Measurements from ENCODE around the gene DRGX. TPM values are rescaled to one million over a fixed set of nuclear protein-coding genes. Genes with fewer than 3 reads are reported as not detected.

DRGX gene
- total and polyA plus RNA-seq, 2 experiments from 2014 or later, result not detected

GRCh38 chr10:49385939-49386922 lies 9.7 kb downstream of the DRGX start:
- peaks cover 35% of the 10 kb centered on the region for H3K27me3 ChIP-seq
- no peak overlapping the region for H2AFZ ChIP-seq
- H3K4me1 ChIP-seq (ENCODE audit: insufficient read depth), result no peaks in the 10 kb centered on the region
- TF ChIP-seq CTCF (IDR thresholded peaks at IDR 0.05; ENCODE audit: poor library complexity) (no peak), EZH2 (IDR thresholded peaks at IDR 0.05; ENCODE audit: borderline replicate concordance) (no peak), EZH2phosphoT487 (IDR thresholded peaks at IDR 0.05; ENCODE audit: low read depth, severe bottlenecking, unreplicated experiment) (no peak)
- WGBS (ENCODE audit: low lambda C conversion rate, missing lambda C conversion rate), result 85% methylated on average over 20 of the region's 22 CpGs
- no peak overlapping the region for H3K4me2 ChIP-seq
- no peaks in the 10 kb centered on the region for H3K9me2 ChIP-seq (replicated peaks; ENCODE audit: insufficient read depth)
- H3K36me3 ChIP-seq (replicated peaks; ENCODE audit: insufficient read depth, low read depth), result no peaks in the 10 kb centered on the region
- H3K27ac ChIP-seq, result no peak overlapping the region
- DNase-seq (ENCODE audit: low spot score), result no peak
- H4K20me1 ChIP-seq (ENCODE audit: insufficient read depth, poor library complexity, severe bottlenecking), result no peaks in the 10 kb centered on the region
- H3K4me3 ChIP-seq, result no peak overlapping the region
- H3K79me2 ChIP-seq, result no peaks in the 10 kb centered on the region
- no peaks in the 10 kb centered on the region for H3K9me3 ChIP-seq (ENCODE audit: low read depth)

GRCh38 chr10:49384268-49384953 lies 11.5 kb downstream of the DRGX start:
- Histone ChIP-seq H3K36me3 (replicated peaks; ENCODE audit: insufficient read depth, low read depth) (no peaks in the 10 kb centered on the region), H3K27me3 (peaks cover 23% of the 10 kb centered on the region), H4K20me1 (ENCODE audit: insufficient read depth, poor library complexity, severe bottlenecking) (no peaks in the 10 kb centered on the region), H3K9me3 (ENCODE audit: low read depth) (no peaks in the 10 kb centered on the region), H3K4me1 (ENCODE audit: insufficient read depth) (no peaks in the 10 kb centered on the region), H3K4me2 (no peak overlapping the region), H3K27ac (no peak overlapping the region), H2AFZ (no peak overlapping the region), H3K79me2 (no peaks in the 10 kb centered on the region), H3K4me3 (no peak overlapping the region), H3K9me2 (replicated peaks; ENCODE audit: insufficient read depth) (no peaks in the 10 kb centered on the region)
- TF ChIP-seq EZH2 (IDR thresholded peaks at IDR 0.05; ENCODE audit: borderline replicate concordance) (no peak), CTCF (IDR thresholded peaks at IDR 0.05; ENCODE audit: poor library complexity) (no peak), EZH2phosphoT487 (IDR thresholded peaks at IDR 0.05; ENCODE audit: low read depth, severe bottlenecking, unreplicated experiment) (no peak)
- 75% methylated on average over 16 of the region's 16 CpGs for WGBS (ENCODE audit: low lambda C conversion rate, missing lambda C conversion rate)
- DNase-seq (ENCODE audit: low spot score), result no peak

GRCh38 chr10:49383853-49384252 lies 12.0 kb downstream of the DRGX start:
- WGBS (ENCODE audit: low lambda C conversion rate, missing lambda C conversion rate), result 77% methylated on average over 4 of the region's 4 CpGs
- Histone ChIP-seq H3K4me1 (ENCODE audit: insufficient read depth) (no peaks in the 10 kb centered on the region), H3K9me3 (ENCODE audit: low read depth) (no peaks in the 10 kb centered on the region), H3K36me3 (replicated peaks; ENCODE audit: insufficient read depth, low read depth) (no peaks in the 10 kb centered on the region), H3K4me3 (no peak overlapping the region), H2AFZ (no peak overlapping the region), H3K27me3 (peaks cover 18% of the 10 kb centered on the region), H3K79me2 (no peaks in the 10 kb centered on the region), H3K4me2 (no peak overlapping the region), H4K20me1 (ENCODE audit: insufficient read depth, poor library complexity, severe bottlenecking) (no peaks in the 10 kb centered on the region), H3K27ac (no peak overlapping the region), H3K9me2 (replicated peaks; ENCODE audit: insufficient read depth) (no peaks in the 10 kb centered on the region)
- no peak for TF ChIP-seq EZH2 (IDR thresholded peaks at IDR 0.05; ENCODE audit: borderline replicate concordance)
- TF ChIP-seq CTCF (IDR thresholded peaks at IDR 0.05; ENCODE audit: poor library complexity), result no peak
- no peak for TF ChIP-seq EZH2phosphoT487 (IDR thresholded peaks at IDR 0.05; ENCODE audit: low read depth, severe bottlenecking, unreplicated experiment)
- DNase-seq (ENCODE audit: low spot score), result no peak
